GM19023 (cell line): ENCODE measurements around the gene LRRC36.
A peak's percentile ranks its signal among the peaks of the same experiment; 100 is the strongest.

Source experiments
- ATAC-seq: cut with Tn5 transposase; IDR thresholded peaks from one replicate; pipeline ENCODE4 v1.9.1; 2021; ENCODE audit warnings: mild to moderate bottlenecking, moderate library complexity; ENCODE audit not compliant: unreplicated experiment

Gene LRRC36, protein sequence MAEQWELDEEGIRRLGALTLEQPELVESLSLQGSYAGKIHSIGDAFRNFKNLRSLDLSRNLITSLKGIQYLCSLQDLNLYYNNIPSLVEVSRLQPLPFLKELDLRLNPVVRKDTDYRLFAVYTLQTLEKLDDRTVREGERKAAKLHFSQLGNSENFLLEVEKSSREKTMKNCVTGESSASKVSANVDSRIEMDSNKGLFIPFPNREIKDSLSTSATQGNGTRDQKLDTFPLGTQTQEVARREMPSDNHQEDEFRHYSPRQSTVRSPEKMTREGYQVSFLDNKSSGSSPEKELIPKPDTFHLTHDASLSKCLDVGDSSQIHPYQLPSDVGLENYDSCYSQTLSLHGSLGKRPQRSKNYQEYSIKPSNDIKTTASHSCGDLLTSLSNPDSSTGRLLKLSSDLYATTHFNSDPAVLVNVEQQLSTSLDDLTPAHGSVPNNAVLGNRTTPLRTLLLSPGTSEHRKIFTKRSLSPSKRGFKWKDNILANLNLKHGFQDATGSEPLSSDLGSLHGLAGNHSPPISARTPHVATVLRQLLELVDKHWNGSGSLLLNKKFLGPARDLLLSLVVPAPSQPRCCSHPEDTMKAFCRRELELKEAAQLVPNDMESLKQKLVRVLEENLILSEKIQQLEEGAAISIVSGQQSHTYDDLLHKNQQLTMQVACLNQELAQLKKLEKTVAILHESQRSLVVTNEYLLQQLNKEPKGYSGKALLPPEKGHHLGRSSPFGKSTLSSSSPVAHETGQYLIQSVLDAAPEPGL

DNA sequence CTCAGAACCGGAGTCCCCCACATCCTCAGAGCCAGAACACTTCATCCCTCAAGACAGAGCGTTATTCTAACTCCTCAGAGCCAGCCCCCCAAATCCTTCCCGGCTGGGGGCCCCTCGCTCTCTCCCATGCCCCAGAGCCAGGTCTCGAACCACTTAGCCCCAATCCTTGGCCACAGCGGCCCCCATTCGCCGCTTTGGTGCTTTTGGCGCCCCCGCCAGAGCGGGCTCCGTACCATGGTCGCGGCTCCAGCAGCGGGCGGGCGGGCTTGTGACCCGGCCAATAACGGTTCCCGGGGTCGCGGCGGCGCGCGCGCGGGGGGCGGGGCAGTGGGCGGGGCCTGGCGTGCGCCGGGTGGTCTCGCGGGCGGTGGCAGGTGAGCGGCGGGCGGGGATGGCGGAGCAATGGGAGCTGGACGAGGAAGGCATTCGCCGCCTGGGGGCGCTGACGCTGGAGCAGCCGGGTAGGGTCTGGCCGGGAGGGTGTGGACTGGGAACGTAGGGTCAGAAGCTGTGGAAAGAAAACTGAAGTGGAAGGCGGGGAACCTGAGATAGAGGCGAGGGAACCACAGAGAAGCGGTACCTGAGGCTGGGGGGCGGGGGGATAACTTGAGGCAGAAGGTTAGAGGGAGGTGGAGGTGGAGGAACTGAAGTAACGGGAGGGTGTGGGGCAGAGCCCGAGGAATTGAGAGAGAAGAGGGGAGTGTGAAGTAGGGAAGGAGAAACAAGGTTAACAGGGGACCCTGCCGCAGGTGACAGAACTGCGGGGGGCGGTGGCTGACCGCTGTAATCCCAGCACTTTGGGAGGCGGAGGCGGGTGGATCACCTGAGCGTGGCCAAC lies at the start of gene LRRC36, which contains the start of gene KCTD19:
Gene LRRC36, plus strand, starts transcription at position 344 of the 838 bp plus-strand sequence. Its CDS starts 48 bp downstream, at position 392.
Gene KCTD19, minus strand, starts transcription at position 270 of the 838 bp plus-strand sequence. Its CDS starts 34 bp downstream, at position 236.
- ATAC-seq, result no peak

DNA sequence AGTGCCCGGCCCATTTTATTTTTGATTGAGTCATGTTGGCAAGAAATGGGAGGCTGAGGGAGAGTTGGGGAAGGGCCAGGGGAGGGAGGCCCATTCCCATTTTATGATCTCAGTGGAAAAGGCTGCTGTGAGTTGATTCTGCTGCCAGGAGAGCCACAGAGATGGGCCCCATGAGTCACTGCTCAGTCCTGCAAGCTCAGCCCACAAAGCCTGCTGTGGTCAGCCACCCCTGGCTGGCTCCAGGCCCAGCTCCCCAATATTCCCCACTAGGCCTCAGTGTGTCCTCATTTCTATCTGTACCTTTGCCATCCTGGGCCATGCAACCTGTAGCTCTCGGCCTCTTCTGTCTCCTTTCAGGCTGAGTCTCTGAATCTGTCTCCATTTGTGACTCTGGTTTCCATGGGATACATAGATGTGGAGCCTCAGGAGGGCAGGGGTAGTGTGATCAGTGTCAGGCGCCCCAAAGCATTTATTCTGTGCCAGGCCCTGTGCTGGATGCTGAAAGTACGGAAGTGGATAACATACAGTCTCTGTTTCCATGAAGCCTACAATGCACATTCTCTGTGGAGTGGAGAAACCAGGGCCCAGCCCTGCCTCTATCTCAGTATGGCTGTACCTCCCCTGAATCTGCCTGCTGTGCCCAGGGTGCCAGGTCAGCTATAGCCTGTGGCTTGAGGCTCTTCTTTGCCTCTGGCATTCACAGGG lies 49.2 kb upstream of the LRRC36 start:
- no peak for ATAC-seq

DNA sequence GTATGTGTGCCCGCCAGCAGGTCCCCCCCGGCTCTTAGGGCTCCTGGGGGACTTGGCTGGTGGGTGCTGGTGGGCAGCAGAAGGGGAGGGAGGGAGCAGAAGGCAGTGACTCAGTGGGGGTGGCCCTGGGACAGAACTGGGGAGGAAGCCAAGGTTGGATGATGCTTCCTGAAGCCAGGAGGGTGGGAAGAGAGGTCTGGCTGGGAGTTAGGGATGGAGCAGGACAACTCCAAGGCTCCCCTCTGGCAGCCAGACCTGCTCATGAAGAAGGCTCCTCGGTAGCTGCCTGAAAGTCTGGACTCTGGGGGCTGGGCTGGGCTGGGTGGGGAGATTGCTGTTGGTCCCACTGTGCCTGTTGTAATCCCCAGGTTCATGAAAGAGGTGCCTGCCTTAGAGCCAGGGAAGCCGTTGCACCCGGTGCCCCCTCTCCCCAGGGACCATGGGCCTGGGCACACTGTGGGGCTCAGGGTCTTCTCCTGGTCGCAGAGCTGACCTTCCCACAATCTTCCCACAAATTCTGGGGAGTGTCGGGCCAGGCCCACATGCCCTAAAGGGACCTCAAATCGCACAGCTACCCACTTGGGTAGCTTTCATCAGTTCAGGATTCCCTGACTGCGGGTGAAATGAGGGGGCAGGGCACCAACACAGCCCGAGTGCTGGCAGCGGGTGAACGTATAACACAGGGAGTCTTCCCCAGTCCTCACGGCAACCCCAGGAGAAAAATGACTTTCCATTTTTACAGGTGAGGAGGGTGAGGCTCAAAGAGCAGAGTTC lies 48.4 kb upstream of the LRRC36 start:
- ATAC-seq, result no peak

DNA sequence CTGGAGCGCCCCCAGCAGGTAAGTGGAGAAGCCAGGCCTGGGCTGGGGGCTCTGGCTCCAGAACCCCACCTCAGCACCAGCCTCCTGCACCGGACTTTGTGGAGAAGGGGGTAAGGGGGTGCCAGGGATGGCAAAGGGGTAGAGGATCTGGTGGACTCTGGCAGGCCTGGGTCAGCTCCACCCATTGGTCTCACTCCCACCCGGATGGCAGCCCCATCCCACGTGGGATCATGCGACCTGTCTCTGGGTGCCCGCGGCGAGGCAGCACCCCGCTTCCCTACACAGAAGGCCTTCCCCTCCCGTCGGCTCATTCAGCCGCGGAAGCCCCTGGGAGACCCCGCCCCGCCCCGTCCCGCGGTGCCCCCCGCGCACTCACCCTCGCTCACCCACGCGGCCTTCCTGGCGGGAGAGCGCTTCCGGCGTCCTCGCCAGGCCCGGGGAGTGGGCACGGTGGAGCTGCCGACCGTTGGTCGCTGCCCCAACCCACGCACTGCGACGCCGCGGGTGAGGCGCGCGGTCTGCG lies 47.8 kb upstream of the LRRC36 start:
- ATAC-seq, result peak; percentile 40

DNA sequence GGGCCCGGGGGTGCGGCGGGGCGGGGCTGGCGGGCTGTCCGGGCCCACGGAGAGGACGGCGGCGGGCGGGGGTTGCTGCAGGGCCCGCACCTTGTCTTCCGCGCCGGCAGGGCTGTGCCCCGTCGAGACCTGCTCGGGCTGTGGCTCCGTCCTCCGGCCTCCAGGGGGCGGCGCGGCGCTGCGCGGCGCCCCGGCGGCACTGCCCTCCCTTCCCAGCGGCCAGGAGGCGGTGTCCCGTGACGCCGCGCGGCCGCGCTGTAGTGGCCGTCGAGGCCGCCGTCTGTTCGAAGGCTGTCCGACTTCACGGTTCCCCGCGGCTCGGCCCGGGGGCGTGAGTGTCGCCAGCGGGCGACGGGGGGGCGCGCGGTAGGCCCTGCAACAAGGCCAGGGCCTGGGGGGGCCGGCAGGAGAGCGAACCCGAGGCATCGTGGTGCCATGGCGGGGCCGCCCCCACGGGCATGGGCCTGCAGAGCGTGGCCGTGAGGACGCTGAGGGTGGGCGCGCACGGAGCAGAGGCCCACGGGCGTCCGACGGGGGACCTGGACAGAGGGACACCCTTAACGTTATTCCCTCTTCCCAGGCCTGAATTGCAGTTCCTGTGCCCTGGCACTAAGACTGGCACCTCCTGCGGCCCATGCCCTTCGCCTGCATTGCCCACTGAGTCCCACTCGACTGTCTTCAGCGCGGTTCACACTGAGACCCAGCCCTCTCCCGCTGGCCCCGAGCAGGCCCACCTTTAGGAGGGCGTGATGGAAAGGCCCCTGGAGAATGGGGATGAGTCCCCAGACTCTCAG lies 47.1 kb upstream of the LRRC36 start, which contains the start of gene PLEKHG4:
Gene PLEKHG4, plus strand, starts transcription at position 237 of the 794 bp plus-strand sequence. Its CDS starts 513 bp downstream, at position 750.
- peak; percentile 71 for ATAC-seq

DNA sequence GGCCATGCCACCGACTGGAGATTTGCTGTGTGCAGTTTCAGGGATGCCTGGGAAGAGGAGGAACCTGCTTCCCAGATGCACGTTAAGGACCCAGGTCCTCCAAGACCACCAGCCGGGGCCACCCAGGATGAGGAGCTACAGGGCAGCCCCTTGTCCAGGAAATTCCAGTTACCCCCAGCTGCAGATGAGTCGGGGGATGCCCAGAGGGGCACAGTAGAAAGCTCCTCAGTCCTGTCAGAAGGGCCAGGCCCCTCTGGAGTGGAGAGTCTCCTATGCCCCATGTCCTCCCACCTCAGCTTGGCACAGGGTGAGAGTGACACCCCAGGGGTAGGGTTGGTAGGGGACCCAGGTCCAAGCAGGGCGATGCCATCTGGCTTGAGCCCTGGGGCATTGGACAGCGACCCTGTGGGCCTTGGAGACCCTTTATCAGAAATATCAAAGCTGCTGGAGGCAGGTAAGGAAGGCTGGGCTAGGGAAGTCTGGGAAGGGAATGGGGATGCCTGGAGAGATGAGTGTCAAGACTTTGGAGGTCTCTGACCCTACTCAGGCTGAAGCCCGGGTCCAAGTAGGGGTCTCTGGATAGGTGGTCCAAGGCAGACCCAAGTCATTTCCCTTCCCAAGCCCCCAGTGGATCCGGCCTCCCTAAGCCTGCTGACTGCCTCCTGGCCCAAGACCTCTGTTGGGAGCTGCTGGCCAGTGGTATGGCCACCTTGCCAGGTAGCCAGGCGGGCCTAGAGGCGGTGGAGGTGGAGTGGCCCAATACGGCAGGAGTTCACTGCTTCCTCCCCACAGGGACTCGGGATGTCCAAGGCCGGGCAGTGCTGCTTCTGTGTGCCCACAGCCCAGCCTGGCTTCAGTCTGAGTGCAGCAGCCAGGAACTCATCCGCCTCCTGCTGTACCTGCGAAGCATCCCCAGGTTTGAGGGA lies 46.3 kb upstream of the LRRC36 start:
- no peak for ATAC-seq

DNA sequence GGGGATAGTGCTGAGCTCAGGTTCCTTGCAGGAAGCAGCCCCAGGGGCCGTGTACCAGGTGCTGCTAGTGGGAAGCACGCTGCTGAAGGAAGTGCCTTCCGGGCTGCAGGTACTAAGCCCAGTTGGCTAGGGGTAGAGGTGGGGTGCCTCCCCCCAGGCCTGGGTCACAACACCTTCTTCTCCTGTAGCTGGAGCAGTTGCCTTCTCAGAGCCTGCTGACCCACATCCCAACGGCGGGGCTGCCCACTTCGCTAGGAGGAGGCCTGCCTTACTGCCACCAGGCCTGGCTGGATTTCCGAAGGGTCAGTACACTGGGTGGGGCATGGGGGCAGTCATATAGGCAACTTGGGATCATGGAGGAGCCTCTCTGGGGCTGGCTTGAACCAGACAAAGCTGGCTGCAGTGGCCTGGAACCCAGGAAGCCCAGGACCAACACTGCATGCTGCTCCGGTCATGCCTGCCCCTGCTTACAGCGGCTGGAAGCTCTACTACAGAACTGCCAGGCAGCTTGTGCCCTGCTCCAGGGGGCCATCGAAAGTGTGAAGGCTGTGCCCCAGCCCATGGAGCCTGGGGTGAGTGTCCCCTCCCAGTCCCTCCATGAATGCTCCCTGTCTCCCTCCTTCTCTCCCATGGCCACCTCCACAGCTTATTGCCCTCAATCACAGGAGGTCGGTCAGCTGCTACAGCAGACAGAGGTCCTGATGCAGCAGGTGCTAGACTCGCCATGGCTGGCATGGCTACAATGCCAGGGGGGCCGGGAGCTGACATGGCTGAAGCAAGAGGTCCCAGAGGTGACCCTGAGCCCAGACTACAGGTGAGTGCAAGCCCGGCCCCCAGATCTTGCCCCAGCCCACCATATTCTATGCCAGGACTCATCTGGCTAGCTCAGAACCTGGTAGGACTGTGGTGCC lies 44.8 kb upstream of the LRRC36 start:
- no peak for ATAC-seq

DNA sequence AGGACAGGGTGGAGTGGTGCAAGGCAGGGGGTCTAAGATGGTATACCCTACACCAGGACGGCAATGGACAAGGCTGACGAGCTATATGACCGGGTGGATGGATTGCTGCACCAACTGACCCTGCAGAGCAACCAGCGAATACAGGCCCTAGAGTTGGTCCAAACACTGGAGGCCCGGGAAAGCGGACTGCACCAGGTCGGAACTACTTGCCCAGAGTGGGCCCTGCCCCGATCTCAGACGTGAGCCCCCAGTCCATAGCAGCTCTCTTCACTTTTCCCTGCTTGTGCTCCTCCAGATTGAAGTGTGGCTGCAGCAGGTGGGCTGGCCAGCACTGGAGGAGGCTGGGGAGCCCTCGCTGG lies 44.2 kb upstream of the LRRC36 start:
- no peak for ATAC-seq

DNA sequence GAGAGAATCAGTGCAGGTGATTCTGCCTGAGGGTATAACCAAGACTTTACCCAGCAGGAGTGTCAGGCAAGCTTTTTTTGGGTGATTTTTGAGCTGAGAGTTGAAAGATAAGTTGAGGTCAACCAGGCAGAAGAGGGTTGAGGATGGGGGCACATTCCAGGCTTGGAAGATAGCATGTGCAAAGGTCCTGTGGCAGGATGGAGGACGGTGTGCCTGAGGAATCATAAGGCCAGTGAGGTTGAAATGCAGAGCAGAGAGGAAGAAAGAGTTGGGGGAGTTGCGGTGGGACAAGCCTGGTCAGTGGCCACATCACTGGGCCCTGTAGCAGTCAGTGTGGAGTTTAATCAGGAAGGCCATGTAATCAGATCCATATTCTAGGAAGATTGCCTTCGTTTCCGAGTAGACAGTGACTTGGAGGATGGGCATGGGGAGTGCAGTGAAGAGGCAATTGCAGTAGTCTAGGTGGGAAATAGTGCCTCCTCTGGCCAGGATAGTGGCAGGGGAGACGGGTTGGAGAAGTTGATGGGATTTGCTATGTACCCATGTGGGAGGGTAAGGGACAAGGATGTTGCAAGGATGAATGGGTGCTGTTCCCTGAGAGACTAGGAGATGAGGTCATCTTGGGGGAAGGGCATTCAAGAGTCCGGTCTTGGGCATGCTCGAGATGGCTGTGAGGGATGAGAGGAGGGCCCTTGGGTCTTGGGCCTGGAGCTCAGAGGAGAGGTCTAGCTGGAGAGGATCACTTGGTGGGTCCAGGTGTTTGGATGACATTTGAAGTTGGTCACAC lies 43.4 kb upstream of the LRRC36 start:
- no peak for ATAC-seq

DNA sequence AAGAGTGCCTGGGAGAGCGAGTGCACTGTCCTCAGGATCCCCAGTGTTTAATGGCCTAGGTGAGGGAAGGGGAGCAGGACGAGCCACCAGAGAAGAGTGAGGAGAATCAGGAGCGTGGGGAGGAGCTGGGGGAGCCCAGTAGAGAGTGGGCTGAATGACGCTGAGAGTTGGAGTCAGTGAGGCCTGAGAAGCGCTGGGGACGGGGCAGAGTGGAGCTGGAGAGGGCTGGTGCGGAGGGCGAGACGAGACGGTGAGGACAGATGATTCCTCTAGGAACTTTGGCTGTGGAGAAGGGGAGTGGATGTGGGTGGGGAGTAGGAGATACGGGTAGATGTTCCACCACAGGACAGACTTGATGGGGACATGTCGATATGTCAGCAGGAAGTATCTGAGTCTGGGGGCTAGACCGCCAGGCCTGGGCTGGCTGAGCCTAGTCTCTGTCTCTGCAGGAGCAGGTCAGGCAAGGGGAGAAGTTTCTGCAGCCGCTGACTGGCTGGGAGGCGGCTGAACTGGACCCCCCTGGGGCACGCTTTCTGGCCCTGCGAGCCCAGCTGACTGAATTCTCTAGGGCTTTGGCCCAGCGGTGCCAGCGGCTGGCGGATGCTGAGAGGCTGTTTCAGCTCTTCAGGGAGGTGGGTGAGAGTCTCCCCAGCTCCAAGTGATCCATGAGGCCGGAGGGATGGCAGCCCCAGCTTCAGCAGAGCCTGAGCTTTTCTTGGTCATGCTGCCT lies 42.6 kb upstream of the LRRC36 start:
- no peak for ATAC-seq

DNA sequence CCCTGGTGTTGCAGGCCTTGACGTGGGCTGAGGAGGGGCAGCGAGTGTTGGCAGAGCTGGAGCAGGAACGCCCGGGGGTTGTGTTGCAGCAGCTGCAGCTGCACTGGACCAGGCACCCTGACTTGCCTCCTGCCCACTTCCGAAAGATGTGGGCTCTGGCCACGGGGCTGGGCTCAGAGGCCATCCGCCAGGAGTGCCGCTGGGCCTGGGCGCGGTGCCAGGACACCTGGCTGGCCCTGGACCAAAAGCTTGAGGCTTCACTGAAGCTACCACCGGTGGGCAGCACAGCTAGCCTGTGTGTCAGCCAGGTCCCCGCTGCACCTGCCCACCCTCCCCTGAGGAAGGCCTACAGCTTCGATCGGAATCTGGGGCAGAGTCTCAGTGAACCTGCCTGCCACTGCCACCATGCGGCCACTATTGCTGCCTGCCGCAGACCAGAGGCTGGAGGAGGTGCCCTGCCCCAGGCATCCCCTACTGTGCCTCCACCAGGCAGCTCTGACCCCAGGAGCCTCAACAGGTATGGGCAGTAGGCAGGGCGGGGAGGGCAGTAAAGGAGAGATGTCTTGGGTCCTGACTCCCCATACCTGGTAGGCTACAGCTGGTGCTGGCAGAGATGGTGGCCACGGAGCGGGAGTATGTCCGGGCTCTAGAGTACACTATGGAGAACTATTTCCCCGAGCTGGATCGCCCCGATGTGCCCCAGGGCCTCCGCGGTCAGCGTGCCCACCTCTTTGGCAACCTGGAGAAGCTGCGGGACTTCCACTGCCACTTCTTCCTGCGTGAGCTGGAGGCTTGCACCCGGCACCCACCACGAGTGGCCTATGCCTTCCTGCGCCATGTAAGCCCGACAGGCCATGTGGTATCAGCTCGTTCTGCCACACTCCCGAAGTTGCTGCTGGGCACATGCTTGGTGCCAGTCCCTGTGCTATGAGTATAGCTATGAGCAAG lies 41.6 kb upstream of the LRRC36 start:
- ATAC-seq, result no peak

DNA sequence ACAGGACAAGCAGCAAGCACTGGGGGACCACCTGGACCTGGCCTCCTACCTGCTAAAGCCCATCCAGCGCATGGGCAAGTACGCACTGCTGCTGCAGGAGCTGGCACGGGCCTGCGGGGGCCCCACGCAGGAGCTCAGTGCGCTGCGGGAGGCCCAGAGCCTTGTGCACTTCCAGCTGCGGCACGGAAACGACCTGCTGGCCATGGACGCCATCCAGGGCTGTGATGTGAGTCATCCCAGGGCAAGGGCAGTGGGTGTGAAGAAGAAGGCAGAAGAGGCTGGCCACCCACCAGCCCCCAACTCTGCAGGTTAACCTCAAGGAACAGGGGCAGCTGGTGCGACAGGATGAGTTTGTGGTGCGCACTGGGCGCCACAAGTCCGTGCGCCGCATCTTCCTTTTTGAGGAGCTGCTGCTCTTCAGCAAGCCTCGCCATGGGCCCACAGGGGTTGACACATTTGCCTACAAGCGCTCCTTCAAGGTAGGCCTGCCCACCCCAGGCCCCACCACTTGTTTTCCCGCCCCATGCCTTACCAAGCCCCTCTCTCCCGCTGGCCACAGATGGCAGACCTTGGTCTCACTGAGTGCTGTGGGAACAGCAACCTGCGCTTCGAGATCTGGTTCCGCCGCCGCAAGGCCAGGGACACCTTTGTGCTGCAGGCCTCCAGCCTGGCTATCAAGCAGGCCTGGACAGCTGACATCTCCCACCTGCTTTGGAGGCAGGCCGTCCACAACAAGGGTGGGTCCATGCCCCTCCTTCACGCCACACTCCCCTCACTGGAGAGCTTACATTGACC lies 40.0 kb upstream of the LRRC36 start:
- no peak for ATAC-seq

DNA sequence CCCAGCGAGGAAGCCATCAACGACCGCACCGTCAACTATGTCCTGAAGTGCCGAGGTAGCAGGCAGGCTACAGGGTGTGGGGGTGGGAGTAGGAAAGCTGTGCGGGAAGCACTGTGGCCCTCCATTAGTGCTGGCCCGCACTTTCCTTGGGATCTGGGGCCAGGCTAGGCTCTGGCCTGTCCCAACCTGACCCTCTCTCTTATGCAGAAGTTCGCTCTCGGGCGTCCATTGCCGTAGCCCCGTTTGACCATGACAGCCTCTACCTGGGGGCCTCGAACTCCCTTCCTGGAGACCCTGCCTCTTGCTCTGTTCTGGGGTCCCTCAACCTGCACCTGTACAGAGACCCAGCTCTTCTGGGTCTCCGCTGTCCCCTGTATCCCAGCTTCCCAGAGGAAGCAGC lies 38.7 kb upstream of the LRRC36 start:
- ATAC-seq, result no peak
